WI38 (cell line): Measurements from ENCODE around the gene MALRD1.

Experiments
- H3K4me3 ChIP-seq: 2 replicates; pipeline ENCODE4 v1.5.1; 2011; ENCODE audit warnings: low read depth, mild to moderate bottlenecking, control low read depth, low read length
- TF ChIP-seq, protein P1 (sequence below): IDR thresholded peaks from 2 replicates; pipeline ENCODE4 v1.5.1; 2012; ENCODE audit warnings: low read depth, mild to moderate bottlenecking, control low read depth, low read length

MALRD1 gene

DNA sequence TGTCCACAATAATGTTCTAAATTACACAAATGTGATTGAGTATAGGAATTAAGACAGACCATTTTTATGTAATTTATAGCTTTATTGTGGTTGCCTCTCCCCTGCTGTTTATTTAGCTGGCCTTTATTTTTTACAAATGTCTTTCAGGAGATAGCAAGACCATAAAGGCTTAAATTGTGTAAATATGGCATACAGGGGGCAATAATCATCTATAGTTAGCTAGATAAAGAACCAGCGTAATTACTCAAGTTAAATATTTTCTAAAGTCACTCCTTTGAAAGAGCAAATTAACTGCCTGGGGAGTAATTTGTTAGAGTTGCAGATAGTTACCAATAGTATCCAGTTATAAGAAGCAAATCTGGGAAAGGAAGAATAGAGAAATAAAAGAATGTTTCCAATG is at the start of gene MALRD1:
TSS of gene MALRD1 (plus strand) at position 313 of the 400 bp plus-strand sequence. CDS start 138 bp downstream, outside the sequence.
- TF ChIP-seq, protein P1, sequence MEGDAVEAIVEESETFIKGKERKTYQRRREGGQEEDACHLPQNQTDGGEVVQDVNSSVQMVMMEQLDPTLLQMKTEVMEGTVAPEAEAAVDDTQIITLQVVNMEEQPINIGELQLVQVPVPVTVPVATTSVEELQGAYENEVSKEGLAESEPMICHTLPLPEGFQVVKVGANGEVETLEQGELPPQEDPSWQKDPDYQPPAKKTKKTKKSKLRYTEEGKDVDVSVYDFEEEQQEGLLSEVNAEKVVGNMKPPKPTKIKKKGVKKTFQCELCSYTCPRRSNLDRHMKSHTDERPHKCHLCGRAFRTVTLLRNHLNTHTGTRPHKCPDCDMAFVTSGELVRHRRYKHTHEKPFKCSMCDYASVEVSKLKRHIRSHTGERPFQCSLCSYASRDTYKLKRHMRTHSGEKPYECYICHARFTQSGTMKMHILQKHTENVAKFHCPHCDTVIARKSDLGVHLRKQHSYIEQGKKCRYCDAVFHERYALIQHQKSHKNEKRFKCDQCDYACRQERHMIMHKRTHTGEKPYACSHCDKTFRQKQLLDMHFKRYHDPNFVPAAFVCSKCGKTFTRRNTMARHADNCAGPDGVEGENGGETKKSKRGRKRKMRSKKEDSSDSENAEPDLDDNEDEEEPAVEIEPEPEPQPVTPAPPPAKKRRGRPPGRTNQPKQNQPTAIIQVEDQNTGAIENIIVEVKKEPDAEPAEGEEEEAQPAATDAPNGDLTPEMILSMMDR, result no peak
- H3K4me3 ChIP-seq, result no peak within 1 kb of the TSS

DNA sequence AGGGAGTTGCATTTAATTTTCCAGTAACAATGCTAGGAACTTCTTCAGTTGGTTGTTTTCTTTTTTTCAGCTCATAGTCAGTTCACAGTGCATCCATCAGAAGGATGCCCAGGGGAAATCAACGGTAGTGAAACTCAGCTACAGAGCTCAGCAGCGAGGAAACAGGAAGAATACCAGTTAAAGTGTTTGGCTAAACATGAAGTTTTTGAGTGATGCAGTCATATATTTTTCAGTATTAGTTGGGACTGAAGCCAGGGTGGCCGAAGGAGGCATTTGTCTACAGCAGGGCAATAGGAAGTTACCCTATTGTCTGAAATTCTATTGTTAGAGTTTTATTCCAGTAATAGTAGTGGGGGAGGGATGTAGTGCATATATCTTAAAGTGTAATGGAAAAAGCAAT is 45.3 kb upstream of the MALRD1 start:
- TF ChIP-seq, protein P1, result no peak
- H3K4me3 ChIP-seq, result no peak overlapping the region

DNA sequence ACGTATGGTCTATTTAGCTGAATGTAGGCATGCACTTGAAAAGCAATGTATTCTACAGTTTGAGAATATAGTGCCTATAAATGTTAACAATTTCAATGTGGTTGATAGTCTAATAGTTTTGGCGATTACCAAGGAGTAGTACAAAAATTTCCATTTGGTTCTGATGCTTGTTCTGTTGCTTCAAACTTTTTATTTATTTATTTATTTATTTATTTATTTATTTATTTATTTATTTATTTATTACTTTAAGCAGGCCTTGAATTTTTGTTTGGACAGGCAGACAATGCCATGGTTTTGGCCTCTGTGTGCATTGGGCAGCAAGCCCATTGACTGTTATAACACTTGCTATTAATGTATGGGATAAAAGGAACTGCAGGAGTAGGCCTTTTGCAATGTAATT is 36.5 kb upstream of the MALRD1 start:
- no peak overlapping the region for H3K4me3 ChIP-seq
- TF ChIP-seq, protein P1, result no peak

DNA sequence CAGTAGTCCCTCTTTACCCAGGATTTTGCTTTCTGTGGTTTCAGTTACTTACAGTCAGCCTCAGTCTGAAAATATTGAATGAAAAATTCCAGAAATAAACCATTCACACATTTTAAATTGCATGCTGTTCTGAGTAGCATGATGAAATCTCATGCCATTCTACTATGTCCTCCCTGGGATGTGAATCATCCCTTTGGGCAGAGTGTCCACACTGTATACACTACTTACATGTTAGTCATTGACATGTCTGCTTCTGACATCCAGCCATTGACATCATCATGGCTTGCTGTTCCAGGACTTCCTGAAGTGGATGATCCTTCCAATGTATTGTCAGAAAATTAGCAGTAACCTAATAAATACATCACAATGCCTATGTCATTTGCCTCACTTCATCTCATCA is 34.6 kb upstream of the MALRD1 start:
- TF ChIP-seq, protein P1, result no peak
- no peak overlapping the region for H3K4me3 ChIP-seq

GRCh38 chr10:19014498-19014897 is 34.1 kb upstream of the MALRD1 start:
- TF ChIP-seq, protein P1, result no peak
- H3K4me3 ChIP-seq, result no peak overlapping the region

- TF ChIP-seq, protein P1, result no peak
Measured at GRCh38 chr10:19017116-19017890, 31.3 kb upstream of the MALRD1 start.

GRCh38 chr10:19021162-19021561 is 27.4 kb upstream of the MALRD1 start:
- no peak overlapping the region for H3K4me3 ChIP-seq
- TF ChIP-seq, protein P1, result no peak

More at GRCh38 chr10:19017116-19017890, 31.3 kb upstream of the MALRD1 start:
- no peak overlapping the region for H3K4me3 ChIP-seq
